ENCODE results near the gene PRKCE.

The PRKCE gene

DNA sequence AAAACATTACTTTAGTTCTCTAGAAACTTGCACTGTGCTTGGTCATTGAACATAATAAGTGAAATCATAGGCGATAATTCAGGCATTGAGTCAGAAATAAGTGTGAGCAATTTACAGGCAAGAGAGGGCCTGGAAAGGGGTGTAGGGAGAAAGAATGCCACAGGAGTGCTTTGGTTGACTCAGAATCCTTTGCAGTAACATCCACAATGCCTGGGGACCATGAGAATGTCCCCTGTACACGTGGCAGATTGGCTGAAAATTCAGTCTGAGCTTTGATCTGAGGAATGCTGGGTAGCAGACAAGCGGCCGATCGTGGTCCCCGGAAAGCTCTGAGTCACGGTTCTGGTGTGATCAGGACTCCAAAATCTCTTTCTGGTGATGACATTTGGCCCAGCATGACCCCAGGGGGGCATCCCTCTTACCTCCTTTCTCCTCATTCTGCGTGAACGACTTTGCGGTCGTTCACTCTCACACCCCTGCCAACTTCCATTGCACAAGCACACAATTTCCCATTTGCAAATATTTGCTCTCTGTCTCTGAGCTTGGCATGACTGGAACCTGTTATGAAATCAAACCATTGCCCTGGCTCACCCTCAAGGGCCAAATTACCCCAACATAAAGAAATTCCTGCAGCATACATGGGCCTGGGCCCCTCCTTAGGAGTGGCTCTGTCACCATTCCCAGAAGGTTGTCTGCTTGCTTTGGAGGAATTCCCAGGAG, 340.7 kb downstream of the PRKCE start:
- TF ChIP-seq, protein P1, sequence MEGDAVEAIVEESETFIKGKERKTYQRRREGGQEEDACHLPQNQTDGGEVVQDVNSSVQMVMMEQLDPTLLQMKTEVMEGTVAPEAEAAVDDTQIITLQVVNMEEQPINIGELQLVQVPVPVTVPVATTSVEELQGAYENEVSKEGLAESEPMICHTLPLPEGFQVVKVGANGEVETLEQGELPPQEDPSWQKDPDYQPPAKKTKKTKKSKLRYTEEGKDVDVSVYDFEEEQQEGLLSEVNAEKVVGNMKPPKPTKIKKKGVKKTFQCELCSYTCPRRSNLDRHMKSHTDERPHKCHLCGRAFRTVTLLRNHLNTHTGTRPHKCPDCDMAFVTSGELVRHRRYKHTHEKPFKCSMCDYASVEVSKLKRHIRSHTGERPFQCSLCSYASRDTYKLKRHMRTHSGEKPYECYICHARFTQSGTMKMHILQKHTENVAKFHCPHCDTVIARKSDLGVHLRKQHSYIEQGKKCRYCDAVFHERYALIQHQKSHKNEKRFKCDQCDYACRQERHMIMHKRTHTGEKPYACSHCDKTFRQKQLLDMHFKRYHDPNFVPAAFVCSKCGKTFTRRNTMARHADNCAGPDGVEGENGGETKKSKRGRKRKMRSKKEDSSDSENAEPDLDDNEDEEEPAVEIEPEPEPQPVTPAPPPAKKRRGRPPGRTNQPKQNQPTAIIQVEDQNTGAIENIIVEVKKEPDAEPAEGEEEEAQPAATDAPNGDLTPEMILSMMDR (IDR thresholded peaks at IDR 0.05), result no peak

DNA sequence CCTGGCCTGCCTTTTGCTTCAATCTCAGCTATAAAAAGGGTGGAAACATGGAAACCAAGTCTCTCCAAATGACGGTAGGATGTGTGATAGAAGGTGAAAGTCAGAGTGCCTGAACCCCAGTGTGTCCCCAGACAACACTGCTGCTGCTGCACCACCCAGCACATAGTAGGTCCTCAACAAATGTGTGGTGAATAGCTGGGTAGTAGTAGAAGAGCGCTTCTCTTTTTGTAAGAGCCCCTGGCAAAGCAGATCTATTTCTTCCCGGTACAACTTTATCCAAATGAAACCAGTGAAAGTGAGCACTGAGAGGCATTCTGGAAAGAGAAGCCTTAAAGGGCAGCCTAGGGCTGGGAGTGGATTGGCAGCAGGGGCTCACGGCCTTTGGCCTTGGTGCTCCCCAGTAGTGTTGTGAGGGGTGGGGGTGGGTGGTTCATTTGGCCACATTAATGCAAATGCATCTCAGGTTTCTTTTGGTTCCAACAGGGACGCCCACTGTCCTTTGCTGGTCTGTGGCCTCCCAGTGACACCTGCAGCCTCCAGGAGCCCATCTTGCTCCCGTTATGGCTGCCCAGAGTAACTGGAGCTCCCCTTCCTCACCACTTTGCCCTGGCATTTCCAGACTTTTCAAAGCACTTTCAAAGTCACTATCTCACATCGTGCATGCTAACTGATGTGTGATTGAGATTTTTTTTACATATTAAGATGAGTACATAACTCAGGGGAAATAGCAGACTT, 341.4 kb downstream of the PRKCE start:
- TF ChIP-seq, protein P1 (IDR thresholded peaks at IDR 0.05), result no peak

DNA sequence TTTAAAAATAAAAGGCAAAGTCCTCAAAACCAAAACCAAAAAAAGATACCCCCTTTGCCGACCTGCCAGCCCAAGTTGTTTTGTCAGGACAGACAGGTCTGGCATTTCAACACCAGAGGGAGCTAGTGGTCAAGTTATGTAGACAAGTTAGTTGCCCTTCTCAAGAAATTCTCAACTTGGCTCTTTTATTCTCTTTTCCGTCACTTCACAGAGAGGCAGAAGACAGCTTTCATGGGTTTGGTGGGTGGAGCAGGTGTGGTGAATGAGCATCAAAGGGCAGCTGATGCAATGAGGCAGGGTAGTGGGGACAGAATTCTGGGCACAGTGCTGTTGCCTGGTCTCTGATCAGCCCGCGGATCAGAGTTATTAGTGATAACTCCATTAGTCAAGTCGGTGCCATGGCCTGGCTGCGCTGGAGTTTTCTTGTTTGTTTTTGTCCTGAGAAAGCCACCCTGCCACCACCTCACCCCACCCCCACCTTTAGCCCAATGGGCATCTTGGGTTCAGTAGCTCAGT, 342.1 kb downstream of the PRKCE start:
- TF ChIP-seq, protein P1 (IDR thresholded peaks at IDR 0.05), result peak; percentile 68

DNA sequence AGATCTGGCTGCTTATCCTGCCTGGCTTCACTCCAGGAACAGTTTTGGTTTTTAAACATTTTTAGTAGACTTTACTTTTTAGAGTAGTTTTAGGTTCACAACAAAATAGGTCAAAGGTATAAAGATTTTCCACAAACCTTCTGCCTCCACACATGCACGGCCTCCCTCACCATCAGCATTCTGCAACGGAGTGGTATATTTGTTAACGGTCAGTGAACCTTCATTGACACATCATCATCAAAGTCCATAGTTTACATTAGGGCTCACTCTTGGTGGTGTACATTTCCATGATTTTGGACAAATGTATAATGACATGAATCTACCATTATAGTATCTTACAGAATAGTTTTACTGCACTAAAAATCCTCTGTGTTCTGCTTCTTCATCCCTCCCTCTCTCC, 342.6 kb downstream of the PRKCE start:
- TF ChIP-seq, protein P1 (IDR thresholded peaks at IDR 0.05), result no peak

DNA sequence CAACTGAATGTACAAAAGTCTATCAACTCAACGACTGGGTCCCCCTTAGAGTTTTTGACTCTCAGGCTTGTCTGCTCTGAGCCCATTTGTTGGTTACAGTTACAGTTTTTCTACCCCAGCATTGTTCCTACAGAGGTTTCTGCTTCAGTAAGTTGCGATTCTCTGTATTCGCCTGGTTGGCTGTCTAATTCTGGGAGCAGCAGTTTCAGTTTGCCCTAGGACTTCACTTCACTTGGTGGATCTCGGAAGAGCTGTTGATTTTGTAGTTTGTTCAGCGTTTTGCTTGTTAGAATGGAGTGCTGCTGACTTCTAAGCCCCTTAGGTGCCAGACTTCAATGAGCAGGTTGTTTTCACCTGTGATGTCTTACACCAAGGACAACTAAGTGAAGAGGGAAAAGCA, 349.2 kb downstream of the PRKCE start:
- TF ChIP-seq, protein P1 (IDR thresholded peaks at IDR 0.05), result no peak

DNA sequence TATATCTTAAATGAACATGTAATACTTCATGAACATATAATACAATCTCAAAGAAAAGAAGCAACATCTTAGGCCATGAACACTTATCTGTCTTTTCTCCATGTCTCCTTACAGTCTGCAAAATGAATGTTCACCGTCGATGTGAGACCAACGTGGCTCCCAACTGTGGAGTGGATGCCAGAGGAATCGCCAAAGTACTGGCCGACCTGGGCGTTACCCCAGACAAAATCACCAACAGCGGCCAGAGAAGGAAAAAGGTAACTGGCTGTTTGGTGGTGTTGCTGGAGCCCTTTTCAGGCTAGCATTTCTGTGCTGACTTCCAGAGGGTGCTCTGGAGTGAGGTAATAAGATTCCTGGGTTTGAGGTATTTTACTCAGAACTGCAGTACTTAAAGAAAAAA, 349.8 kb downstream of the PRKCE start:
- TF ChIP-seq, protein P1 (IDR thresholded peaks at IDR 0.05), result no peak

DNA sequence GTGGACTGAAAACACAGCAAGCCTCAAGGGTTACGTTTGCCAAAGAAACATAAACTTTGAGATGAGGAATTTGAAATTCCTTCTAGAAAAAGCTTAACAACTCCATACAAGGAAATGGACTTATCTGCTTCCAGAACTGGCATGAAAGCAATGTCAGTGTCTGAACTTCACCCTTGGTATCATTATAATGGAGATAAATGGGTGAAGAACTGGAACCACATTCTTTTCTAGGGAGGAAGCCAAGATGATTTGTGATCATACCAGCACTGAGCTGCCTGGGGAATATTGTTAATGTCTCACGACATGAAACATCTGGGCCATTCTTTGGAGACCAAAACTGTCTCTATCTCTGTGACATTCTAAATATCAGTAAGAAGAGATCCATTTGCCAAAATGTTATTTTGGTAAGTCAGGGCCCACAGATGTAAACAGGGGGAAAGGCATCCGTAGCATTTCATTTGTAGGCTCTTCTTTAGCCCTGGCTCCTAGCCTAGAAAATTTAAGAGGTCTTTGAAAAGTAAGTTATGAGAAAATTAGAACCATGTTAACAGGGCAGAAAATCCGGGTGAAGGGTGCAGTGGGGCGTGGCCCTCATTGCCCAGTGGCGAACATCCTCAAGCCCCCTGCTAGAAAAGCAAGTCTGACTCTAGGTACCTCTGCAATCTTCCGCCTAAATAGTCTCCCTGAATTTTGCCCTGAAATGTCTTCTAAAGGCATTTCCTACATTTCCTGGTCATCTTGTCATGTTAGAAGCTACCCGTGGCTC, 350.4 kb downstream of the PRKCE start:
- TF ChIP-seq, protein P1 (IDR thresholded peaks at IDR 0.05), result no peak

All from LNCAP (cell line).